Thoracic aorta (tissue), 2 donors: ENCODE measurements around the gene MYLK. TPM values are rescaled to one million over a fixed set of nuclear protein-coding genes. Genes with fewer than 3 reads are reported as not detected.

Source experiments
- ATAC-seq: fragments of 150-250 bp; one replicate; pipeline ENCODE4 v1.8.0; 2017; ENCODE audit warnings: low read depth; ENCODE audit not compliant: insufficient number of reproducible peaks, low FRiP score
- DNase-seq: peaks from one replicate; pipeline ENCODE4 v3.0.0-alpha.2; 2020; ENCODE audit warnings: low spot score
- H3K27ac ChIP-seq, 2 donors: fragments of 200-600 bp; sonication (generic); 1 replicate in 1 of 2; 2 replicates in 1 of 2; pipeline ENCODE4 v1.5.1; 2016; ENCODE audit warnings: mild to moderate bottlenecking in 2 of 2, moderate library complexity in 2 of 2
- H3K27me3 ChIP-seq: fragments of 200-600 bp; sonication (generic); replicated peaks from 2 replicates; pipeline ENCODE4 v1.6.0; 2016; ENCODE audit warnings: mild to moderate bottlenecking; ENCODE audit not compliant: insufficient read depth
- H3K36me3 ChIP-seq: fragments of 200-600 bp; sonication (generic); one replicate; pipeline ENCODE4 v1.5.1; 2016
- H3K4me1 ChIP-seq, 2 donors: fragments of 200-600 bp; sonication (generic); 1 replicate in 1 of 2; 2 replicates in 1 of 2; pipeline versions ENCODE4 v1.5.1 to v1.6.0; 2016; ENCODE audit warnings: low read depth in 2 of 2, mild to moderate bottlenecking in 1 of 2; ENCODE audit not compliant: control insufficient read depth in 1 of 2
- H3K4me3 ChIP-seq: fragments of 200-600 bp; sonication (generic); 2 replicates; pipeline ENCODE4 v1.5.1; 2016; ENCODE audit warnings: mild to moderate bottlenecking
- H3K9me3 ChIP-seq: fragments of 200-600 bp; sonication (generic); 2 replicates; pipeline ENCODE4 v1.5.1; 2016
- total RNA-seq, 2 donors: library from RNA; depleted of rRNA; stranded (reverse); fragments of >200 nt; gene quantifications; one replicate each; pipeline versions ENCODE4 v1.1.0 to v1.2.3, GENCODE V29; 2016
- TF ChIP-seq, protein P1 (sequence below): fragments of 200-600 bp; sonication (generic); IDR thresholded peaks from one replicate; pipeline ENCODE4 v1.5.1; 2019; ENCODE audit warnings: antibody characterized with exemption

Gene MYLK
- total RNA-seq, 2 donors from 2014 or later = 483 to 563 TPM

DNA sequence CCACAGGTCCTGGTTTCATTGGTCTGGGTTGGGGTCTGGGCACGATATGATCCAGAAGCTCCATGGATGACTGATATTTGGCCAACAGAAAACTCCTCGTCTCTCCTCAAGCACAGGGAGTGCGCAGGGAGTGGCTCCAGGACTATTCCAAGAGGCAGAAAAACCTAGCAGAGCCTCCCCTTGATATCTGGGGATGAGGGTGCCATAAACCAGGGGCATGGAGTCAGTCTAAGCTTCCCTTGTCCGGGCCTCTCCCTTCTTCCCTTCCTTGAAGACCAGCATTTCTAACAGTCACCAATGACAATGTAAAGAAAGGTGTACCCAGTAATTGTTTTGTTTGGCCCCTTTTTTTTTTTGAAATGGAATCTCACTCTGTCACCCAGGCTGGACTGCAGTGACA lies 199.9 kb downstream of the MYLK start:
- ATAC-seq (no peak), DNase-seq (no peak)
- Histone ChIP-seq H3K9me3 (no peaks in the 10 kb centered on the region), H3K4me3 (no peak overlapping the region), H3K36me3 (peaks cover 47% of the 10 kb centered on the region), H3K4me1 (peaks cover 26 to 97% of the 10 kb centered on the region in 2 donors), H3K27ac (peak overlapping the region; percentile 87 to 94), H3K27me3 (no peaks in the 10 kb centered on the region)
- TF ChIP-seq, protein P1, sequence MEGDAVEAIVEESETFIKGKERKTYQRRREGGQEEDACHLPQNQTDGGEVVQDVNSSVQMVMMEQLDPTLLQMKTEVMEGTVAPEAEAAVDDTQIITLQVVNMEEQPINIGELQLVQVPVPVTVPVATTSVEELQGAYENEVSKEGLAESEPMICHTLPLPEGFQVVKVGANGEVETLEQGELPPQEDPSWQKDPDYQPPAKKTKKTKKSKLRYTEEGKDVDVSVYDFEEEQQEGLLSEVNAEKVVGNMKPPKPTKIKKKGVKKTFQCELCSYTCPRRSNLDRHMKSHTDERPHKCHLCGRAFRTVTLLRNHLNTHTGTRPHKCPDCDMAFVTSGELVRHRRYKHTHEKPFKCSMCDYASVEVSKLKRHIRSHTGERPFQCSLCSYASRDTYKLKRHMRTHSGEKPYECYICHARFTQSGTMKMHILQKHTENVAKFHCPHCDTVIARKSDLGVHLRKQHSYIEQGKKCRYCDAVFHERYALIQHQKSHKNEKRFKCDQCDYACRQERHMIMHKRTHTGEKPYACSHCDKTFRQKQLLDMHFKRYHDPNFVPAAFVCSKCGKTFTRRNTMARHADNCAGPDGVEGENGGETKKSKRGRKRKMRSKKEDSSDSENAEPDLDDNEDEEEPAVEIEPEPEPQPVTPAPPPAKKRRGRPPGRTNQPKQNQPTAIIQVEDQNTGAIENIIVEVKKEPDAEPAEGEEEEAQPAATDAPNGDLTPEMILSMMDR = no peak

GRCh38 chr3:123683505-123684154 lies 200.5 kb downstream of the MYLK start:
- no peaks in the 10 kb centered on the region for H3K27me3 ChIP-seq
- no peak for ATAC-seq
- peaks cover 44% of the 10 kb centered on the region for H3K36me3 ChIP-seq
- no peak for DNase-seq
- H3K9me3 ChIP-seq = no peaks in the 10 kb centered on the region
- H3K27ac ChIP-seq = peak overlapping the region; percentile 87 to 94
- no peak overlapping the region for H3K4me3 ChIP-seq
- peaks cover 26 to 97% of the 10 kb centered on the region in 2 donors for H3K4me1 ChIP-seq
- TF ChIP-seq, protein P1 = no peak

DNA sequence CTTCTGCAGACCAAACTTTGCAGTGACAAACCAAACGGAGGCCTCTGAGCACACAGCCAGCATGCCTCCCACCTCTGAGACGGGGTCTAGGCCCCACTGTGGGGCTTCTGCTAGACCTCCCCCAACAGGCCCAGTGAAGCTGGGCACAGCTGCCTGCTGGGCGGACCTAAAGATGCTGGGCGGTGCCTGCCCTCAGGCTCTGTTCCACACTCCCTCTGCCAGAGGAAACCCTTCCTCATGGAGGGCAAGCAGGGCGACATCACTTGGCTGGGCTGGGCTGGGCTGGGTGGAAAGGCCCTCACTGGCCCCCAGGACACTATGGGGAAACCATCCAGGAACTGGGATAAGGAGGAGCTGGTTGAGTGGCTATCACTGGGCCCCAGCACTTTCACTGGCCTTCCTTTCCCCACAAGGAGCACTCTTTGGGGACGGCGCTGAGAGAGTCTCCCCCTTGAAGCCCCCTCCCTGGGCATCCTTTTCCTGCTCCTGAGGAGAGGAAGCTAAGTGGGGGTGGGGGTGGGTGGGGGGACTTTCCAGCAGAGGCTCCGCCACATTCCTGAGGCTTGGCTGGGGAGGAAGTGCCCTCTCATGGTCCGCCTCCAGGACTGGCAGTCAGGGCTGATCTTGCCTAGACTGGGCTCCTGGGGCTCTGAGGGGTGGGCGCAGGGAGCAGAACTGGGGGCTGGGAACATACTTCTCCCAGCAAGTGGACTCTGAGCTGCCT lies 201.2 kb downstream of the MYLK start:
- H3K36me3 ChIP-seq = peaks cover 43% of the 10 kb centered on the region
- H3K4me3 ChIP-seq = no peak overlapping the region
- DNase-seq = no peak
- no peaks in the 10 kb centered on the region for H3K9me3 ChIP-seq
- TF ChIP-seq, protein P1 = no peak
- peak overlapping the region; percentile 87 to 94 for H3K27ac ChIP-seq
- H3K27me3 ChIP-seq = no peaks in the 10 kb centered on the region
- peaks cover 30 to 97% of the 10 kb centered on the region in 2 donors for H3K4me1 ChIP-seq
- no peak for ATAC-seq

- no peaks in the 10 kb centered on the region for H3K27me3 ChIP-seq
- ATAC-seq (no peak), DNase-seq (no peak)
- H3K9me3 ChIP-seq = no peaks in the 10 kb centered on the region
- peaks cover 33 to 96% of the 10 kb centered on the region in 2 donors for H3K4me1 ChIP-seq
- H3K4me3 ChIP-seq = no peak overlapping the region
- TF ChIP-seq, protein P1 = no peak
- H3K27ac ChIP-seq = peak overlapping the region; percentile 87 to 94
- H3K36me3 ChIP-seq = peaks cover 39% of the 10 kb centered on the region
Measured at GRCh38 chr3:123682302-123682701, 201.8 kb downstream of the MYLK start.

DNA sequence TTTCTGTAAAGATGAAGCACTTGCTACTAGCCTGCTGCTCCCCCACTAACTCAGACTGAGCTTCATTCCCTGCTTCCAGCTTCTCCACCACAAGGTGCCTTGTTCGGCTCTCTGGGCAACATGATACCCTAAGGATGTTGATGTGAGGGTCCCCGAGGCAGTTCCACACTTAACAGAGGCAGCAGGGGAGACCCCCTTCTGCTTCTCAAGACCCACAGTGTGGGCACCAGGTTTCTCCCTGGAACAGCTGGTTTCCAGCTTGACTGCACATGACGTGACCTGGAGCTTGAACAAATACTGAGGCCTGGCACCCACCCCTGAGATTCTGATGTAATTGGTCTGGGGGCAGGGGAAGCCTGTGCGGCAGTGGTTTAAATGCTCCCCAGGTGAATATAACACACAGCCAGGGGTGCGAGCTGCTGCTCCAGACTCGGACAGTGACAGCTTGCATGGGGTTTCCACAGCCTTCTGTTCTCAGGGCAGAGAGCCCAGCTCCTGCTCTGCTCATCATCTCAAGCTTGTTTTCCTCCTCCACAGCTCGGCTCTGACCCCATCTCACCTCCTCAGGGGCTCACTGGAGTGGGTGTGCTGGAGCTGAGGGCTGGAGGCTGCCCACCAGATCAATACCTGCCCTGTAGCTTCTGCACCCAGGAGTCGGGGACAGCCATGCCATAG lies 204.3 kb downstream of the MYLK start:
- ATAC-seq (no peak), DNase-seq (no peak)
- Histone ChIP-seq H3K36me3 (peaks cover 30% of the 10 kb centered on the region), H3K9me3 (no peaks in the 10 kb centered on the region), H3K4me1 (peaks cover 51 to 96% of the 10 kb centered on the region in 2 donors), H3K4me3 (no peak overlapping the region), H3K27ac (peak overlapping the region; percentile 84 to 94), H3K27me3 (no peaks in the 10 kb centered on the region)
- TF ChIP-seq, protein P1 = no peak
